Measurements from ENCODE around the gene HOXC5.
A peak's percentile ranks its signal among the peaks of the same experiment; 100 is the strongest.

HOXC5 gene

DNA sequence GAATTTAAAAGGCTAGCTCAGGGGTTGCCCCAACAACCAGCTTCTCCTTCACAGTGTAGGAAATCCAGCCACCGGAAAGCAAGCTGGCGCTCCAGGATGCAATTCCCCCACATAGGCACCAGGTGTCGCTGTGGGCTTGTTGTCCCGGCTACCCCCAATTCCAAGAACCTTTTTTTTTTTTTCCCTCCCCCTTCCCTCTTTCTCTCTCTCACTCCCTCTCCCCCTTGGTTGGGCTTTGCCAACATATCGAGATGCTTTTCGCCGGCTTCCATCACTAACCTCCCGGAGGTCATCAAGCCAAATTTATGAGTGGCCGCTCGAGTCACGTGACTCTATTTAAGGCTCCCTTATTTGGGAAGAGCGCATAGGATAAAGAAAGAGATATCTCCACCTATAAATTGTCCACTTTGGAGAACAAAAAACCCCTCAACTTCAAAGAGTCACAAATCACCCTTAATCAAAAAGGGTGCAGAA, at the start of gene HOXC5:
HOXC5 (plus strand) TSS at position 424 of the 474 bp plus-strand sequence. CDS start 73 bp downstream, outside the sequence.
- DNase-seq, result peak; percentile 26

DNA sequence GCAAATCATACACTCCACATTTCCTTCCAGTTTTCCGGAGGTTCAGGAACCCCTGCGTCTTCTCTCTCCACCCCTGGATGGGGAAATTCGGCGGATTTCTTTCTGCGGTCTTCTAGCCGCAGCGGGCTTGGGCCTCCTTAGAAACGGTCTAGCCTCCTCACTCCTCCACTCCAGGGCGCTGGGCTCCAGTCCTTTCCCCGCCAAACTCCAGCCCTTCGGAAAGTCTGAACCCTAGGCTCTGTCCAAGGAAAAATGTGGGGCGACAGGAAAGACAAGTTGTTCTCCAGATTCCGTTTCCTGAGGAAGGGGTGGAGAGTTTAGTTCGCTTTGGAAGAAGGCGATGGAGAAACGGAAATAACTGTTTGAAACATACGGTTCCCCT, 49.3 kb upstream of the HOXC5 start:
- no peak for DNase-seq

DNA sequence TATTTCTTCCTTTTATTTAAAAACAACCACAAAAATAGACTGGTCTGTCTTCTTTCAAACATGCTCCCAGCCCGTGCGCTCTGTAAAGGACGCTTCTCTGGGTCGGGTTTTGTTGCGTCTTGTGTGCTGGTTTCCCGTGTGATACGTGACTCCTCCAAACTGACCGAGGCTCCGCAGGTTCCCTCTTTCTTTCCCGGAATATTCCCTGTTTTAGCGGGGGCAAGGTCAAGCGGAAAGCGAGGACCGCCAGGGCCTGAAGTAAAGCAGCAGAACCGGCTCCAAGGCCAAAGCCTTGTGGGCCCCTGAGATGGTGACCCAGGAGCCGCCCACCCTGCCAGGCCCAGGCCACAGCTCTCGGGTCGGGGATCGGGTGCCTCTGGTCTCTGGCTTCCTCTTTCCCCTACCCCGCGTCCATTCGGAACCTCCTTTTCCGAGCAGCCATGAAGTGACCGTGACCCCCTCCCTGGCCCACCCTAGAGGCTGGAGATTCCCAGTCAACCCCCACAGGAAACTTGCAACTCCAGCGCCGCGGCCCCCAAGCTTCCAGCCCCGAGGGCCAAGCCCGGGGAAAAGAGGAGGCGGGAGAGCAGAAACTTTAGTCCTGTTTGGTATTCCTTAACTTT, 48.8 kb upstream of the HOXC5 start:
- no peak for DNase-seq

DNA sequence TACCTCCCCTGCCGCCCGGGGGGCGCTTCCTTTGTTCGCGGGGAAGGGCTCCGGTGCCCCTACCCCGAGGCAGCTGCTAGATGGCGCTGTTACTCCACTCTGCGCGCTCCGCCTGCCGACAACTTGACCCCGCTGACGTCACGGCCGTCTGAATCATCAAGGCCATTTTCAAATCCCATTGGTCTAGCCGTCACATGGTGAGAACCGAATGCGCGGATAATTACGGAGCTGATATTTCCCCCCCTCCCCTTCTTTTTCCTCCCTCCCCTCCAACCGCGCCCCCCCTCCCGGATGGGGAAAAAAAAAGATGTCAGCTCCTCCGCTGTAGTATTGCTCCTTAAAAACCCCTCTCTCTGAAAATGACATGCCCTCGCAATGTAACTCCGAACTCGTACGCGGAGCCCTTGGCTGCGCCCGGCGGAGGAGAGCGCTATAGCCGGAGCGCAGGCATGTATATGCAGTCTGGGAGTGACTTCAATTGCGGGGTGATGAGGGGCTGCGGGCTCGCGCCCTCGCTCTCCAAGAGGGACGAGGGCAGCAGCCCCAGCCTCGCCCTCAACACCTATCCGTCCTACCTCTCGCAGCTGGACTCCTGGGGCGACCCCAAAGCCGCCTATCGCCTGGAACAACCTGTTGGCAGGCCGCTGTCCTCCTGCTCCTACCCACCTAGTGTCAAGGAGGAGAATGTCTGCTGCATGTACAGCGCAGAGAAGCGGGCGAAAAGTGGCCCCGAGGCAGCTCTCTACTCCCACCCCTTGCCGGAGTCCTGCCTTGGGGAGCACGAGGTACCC, 47.8 kb upstream of the HOXC5 start, which contains the start of gene HOXC10:
HOXC10 (plus strand) TSS at position 246 of the 791 bp plus-strand sequence; CDS start at position 360, 114 bp downstream.
- DNase-seq, result no peak

DNA sequence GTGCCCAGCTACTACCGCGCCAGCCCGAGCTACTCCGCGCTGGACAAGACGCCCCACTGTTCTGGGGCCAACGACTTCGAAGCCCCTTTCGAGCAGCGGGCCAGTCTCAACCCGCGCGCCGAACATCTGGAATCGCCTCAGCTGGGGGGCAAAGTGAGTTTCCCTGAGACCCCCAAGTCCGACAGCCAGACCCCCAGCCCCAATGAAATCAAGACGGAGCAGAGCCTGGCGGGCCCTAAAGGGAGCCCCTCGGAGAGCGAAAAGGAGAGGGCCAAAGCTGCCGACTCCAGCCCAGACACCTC, 47.2 kb upstream of the HOXC5 start:
- no peak for DNase-seq

DNA sequence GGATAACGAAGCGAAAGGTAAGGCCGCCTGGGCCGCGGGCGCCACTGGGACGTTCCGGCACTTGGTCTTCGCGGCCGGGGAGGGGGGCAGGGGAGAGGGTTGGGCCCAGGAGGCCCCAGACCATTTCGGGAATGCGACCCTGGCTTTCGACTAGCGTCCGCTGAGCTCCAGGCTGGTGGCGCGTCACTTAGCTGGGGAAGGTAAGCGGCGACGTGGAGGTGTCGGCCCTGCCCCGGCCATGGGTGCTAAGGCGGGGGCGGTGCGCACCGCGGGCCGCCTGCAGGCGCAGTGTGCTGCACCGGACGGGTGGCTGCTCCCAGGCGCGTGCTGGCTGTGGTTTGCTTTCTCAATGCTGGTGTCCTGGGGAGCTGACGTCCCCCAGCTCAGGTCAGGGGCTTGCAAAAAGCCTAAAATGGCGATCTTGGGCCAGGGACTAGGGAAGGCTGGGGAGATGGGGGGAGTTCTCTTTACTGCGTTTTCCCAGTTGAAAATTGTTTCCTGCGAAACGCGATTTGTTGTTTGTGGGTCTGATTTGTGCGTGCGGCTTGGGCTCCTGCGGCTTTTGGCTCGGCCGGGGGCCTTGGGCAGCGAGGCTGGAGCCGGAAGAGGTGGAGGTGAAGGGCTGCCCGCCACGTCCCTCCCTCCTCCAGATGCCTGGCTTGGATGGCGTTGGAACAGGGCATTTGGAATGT, 46.7 kb upstream of the HOXC5 start:
- DNase-seq, result no peak

DNA sequence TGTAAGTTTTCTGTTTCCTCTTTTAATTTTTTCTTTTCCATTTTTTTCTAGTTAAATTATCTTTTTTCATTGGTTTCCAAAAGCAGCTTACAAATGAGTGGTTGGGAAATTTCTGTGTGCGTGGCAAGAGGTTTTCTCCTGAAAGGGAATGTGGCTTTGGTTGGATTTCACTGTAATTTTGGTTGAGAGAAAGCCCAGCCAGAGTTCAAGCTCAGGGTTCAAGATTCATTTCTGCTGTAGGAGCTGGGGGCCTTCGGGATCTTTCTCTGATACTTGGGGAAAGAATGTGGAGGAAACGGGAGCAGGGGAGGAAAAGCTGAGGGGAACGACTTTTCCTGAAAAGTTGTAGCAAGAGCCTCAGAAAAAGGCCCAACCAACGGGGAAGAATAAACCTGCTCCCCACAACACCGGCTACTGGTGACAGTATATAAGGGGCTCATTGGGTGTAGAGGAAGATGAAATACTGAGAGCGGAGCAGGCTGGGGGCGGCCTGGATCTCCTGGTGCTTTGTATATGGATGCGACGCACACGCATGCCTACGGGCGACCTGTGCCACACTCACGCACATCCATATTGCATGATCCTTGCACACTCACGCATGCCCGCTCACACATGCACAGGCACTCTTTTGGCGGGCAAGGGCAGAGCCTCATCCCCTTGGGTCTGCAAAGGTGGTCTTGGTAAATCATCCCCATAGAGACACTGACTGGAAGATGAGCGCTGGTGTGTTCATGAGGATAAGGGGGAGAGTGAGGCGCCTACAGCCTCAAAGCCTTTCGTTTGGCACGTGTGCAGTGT, 46.0 kb upstream of the HOXC5 start:
- no peak for DNase-seq

DNA sequence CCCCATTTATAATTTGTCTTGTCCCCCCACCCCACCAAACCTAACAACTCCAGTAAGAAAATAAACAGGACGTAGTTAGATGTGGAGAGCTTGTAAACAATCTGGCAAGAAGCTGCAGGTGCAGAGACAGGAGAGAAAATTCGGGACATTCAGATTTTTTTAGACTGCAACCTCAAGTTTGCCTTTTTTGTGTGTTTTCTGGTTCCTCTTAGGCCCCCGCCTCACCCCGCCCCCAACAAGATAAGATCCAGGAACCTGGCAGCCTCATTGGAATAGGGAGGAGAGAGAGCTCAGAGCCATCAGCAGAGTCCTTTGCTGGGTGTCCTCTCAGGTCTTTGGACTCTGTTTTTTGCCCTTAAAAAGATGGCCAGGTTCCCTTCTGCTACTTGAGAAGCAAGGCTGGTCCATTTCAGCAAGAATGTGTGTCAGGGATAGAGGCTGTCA, 45.0 kb upstream of the HOXC5 start:
- DNase-seq, result no peak

DNA sequence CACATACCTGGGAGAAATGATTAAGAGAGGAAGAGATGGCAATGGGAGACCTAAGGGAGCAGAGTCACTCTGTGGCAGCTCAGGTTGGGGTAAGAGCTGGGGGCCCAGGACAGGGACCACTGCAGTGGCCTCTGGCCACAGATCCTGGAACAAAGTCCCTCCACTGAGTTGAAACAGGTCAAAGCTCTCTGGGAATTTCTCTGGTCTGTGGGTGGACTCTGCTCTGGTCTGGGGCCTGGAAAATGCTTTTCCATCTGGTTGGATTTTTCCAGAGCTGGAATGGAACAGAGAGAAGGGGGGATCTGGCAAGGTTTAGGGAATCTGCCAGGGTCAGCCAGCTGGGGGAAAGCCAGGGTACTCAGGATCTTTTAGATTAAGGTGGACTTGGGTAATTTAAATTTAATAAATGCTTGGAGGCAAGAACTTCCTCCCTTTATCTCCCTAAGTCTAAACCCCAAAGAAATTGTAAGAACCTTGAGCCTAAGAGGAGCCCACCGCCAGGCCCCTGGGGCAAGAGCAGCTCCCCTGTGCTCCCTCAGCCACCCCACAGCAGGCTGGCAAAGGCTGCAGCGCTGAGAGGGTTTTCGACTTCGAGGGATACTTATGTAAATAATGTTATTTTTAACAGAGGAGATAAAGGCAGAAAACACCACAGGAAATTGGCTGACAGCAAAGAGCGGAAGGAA, 44.2 kb upstream of the HOXC5 start:
- DNase-seq, result no peak

DNA sequence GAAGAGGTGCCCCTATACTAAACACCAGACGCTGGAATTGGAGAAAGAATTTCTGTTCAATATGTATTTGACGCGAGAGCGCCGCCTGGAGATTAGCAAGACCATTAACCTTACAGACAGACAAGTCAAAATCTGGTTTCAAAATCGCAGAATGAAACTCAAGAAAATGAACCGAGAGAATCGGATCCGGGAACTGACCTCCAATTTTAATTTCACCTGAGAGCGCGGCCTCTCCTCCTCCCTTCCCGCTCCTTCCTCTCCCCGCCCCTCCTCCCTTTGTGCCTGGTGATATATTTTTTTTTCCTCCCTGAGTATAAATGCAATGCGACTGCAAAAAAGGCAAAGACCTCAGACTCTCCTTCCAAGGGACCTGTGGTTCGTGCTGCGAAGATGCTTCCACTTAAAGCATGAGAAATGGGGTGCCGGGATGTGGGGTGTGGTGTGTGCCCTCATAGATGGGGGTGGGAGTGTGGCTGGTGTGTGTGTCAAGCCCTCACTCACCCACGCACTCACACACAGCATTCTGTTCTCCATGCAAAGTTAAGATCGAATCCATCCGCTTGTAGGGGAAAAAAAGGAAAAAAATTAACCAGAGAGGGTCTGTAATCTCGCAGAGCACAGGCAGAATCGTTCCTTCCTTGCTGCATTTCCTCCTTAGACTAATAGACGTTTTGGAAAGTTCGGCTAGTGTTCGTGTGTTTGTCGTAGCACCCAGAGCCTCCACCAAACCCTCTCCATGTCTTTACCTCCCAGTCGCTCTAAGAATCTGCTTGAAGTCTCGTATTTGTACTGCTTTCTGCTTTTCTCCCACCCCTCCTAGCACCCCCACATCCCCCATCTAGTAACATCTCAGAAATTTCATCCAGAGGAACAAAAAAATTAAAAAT, 43.4 kb upstream of the HOXC5 start:
- DNase-seq, result no peak

DNA sequence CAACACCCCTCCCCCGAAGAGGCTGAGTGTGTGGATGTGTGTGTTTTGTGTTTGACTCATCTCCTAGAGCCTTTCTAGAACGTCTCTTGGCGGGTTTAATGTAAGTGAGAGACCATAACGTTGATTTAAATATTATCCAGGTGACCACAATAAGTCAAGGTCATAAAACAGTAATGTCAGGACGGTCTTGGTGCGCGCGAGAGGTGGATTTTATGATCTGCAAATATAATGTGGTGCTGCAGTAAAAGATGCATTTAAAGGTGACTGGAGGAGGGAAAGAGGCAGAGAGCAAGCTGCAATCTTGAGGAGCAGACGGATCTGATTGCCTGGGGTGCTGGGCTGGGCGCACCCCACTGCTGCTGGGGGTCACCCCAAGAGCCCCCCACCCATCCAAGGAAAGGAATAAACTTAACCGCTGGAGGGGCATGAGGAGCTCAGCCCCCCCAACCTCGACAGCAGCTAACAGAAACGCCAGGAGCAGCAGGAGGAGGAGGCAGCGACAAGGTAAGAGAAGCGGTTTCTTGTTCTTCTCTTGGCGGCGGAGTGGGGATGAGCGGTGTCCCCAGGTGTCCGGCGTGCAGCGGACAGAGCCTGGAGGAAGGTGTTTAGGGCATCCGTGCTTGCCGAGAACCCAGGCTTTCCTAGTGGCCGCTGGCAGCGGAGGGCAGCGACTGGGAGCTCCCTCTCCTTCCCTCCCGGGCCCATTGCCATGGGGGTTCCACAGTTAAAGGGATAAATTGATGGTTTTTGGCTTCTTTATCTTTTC, 42.4 kb upstream of the HOXC5 start:
- DNase-seq, result no peak

DNA sequence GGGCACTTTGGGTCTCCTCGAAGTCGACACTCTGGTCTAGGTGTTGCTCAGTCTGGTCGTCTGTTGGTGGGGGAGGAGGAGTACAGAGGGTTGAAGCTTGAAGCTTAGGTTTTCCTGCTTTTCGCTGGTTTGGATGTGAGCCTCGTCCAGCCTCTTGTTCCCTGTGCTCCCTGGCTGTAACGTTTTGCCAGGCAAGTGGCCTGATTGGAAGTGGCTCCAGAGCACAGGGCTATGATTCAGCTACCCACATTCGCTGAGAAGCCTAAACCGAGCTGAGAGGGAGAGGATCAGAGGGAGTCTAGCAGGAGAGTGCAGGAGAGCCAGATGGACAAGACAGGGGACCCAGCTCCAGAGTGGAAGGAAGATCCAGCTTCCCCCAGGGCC, 41.8 kb upstream of the HOXC5 start:
- no peak for DNase-seq

DNA sequence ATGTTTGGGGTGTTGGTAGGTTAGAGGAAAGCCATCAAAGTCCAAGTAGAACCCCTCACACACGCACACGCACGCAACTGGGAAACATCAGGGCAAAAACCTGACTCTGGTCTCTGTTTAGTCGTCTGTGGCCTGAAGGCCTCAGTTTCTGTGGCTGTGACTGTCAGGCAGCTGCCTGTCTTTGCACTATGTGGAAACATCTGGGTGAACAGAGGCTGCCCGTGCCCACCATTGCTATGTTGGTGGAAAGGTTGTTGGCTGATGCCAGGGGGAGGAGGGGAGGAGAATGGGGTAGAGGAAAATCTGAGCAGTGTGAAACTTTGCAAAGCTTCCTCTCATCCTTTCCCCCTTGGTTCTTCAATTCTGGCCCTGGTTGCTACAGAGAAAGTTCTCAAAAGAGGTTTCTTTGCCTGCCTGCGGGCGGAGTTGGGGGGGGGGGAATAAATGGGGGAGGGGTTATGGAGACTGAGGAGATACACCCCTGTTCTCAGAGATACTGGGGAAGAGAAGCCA, 40.4 kb upstream of the HOXC5 start:
- no peak for DNase-seq

DNA sequence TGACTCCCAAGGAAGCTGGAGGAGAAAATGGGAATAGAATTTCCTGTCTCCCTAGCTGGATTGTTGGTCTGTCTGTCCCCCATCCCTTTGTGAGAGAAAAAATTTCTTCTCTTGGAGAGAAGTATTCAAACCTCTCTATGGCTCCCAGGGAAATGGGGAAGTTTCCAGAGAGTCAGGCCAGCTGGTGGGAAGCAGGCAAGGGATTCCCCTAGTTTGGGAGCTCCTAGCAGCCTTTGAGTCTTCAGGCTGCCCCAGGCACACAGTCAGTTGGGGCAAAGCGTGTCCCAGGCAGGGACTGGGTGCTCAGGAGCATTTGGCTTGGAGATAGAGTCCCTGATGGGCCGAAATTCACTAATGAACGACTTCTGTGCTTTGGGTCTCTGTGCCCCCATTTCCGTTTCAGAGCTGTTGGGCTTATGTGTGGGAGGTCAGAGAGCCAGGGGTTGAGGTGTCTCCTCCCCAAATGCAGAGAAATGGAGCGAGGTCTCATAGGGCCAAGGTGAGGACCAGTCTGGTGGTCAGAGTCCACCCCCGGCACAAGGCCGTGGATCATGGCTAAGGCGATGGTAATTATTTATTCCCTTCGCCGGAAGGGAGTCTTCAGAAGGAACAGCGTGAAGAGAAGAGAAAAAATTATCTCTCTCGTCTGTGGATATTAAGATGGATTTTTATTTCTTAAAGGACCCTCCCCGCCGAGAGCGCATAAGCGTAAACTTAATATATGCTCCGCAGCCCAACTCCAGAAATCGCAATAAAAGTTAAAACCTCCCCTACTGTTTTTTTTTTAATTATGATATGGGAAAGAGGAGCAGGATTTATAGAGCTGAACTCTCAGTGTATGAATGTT, 39.5 kb upstream of the HOXC5 start:
- no peak for DNase-seq

DNA sequence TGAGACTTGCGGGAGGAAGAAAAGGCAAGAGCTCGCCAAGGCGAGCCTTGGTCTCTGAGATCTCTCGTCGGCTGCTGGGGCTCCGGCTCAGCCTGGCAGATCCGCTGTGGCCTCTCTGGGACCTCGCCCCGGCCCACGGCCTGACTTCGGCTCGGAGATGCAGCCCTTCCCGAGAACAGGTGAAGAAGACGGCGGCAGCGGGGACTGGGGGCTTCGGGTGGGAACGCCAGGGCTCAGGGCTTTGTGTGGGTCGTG, 38.9 kb upstream of the HOXC5 start:
- no peak for DNase-seq

DNA sequence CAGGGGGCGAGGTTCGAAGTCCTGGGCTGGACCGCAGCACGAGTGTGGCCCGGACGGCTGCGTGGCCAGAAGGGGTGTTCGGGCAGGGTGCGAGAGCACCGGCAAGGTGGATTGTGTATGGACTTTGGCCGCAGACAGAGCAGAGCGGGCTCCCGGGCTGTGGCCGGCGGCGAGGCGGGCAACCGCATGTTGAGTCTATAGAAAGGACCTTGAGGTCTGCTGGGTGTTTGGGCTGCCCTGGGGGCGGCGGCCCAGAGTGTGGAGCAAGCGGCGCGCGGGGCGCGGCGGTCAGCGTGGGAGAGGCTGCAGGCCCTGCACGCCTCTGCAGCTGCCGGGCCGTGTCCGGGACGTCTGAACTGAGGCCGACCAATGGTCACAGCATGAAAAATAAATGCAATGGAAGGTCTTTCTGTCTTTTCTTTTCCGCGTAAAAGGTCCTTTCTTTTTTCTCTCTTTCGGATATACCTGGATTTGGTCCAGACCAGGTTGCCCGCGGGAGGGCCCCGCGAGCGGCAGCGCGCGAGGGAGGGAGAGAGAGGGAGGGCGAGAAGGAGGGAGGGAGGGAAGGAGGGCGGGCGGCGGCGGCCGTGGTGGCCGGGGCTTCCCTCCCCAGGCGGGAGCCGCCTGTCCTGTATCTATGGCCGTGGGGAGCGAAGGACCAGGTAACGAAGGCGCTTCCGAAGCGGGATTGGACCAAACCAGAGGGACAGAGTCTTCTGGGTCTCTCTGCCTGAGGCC, 38.4 kb upstream of the HOXC5 start:
- DNase-seq, result no peak

DNA sequence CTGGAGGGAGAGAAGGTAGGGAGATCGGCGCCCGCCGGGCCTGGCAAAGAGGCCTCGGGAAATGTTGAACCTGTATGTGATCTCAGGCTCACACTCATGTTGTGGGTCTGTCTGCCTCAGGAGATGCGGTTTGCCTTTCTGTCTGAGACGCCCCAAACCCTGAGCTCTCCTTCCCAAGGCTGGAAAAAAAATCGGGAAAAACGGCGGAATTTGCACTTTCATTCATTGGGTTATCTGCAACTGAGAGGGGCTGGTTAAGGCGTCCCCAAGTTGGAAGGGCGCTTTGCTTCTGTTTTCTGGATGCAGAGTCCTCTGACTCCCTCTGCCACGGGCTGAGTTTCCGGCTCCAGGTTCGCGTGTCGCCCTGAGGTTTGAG, 37.9 kb upstream of the HOXC5 start:
- no peak for DNase-seq

DNA sequence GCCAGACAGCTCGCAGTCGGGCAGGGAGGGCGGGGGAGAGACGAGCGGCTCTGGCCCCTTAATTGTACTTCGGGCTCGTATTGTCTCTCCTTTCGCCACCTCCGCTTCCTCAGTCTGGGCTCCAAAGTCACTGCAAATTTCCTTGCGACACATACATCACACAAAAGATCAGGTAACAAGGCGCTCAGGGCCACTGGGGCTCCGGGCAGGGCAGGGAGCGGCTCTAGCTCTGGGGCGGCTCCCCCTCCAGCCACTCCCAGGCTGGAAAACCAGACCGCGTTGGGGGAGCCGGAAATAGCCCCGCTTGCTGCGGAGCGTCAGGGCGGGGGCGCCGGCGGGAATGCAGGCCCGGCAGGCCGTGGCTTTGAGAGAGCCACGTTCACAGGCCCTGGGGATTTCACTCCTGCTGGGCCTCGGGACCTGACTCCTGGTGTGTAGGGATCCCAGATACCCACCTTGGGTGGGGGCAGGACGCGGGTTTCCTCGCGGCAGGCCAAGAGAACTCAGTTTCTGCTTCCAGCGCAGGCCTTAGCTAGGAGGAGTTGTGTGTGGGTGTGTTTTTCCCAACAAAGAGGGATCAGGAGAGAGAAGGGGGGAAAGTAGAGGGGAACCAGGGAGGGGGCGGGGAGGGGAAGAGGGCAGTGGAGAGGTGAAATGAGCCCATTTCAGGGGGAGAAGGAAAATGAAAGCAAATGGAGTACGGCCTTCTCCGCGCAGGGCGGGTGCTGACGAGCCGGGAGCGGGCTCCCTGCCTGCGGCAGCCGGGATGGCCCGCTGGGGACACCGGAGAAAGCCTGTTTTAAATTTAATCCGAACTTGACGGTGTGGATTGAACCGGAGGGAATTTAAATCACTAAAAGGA, 37.2 kb upstream of the HOXC5 start:
- DNase-seq, result no peak
